GM21737 (cell line): ENCODE results near the gene MTHFSD.

Source experiments
- ATAC-seq: cut with Tn5 transposase; IDR thresholded peaks from one replicate; pipeline ENCODE4 v1.9.1; 2021; ENCODE audit warnings: mild to moderate bottlenecking, moderate library complexity; ENCODE audit not compliant: unreplicated experiment

Gene MTHFSD

DNA sequence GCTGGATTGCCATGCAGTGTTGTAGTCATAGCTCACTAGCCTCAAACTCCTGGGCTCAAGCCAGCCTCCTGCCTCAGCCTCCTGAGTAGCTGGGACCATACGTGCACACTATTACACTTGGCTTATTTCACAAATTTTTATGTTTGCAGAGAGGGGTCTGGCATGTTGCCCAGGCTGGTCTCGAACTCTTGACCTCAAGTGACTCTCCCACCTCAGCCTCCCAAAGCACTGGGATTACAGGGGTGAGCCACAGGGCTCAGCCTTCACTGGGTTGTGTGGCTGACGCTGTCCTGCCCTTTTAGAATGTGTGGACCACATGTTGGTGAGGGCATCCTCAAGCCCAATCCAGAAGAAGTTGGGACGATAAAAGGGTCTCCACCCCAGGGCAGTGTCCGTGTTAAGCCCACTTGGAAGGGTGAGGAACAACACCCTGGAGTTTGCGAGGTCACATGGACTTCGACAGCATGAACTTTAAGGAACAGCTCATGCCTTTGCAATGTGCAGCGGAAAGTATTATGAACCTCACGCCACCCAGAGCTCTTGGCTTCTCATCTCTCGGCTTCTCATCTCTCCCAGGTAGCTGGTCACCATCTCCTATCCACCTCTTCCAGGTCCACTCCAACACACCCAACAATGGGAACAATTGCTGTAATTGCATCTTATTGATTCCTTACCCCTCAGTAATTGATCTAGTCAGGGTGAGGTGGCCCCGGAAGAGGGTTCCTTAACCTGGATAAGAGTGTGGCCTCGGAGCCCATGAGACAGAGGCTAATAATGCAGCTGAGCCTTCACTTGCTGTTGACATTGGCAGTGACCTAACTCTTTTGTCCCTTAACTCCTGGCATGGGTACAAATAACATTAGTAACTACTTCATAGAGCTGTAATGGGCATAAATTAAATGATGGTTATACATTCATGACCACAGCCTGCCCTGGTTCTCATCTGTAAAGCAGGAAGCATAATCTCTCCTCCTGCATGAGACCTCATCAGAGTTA is 30.0 kb upstream of the MTHFSD start:
- no peak for ATAC-seq

DNA sequence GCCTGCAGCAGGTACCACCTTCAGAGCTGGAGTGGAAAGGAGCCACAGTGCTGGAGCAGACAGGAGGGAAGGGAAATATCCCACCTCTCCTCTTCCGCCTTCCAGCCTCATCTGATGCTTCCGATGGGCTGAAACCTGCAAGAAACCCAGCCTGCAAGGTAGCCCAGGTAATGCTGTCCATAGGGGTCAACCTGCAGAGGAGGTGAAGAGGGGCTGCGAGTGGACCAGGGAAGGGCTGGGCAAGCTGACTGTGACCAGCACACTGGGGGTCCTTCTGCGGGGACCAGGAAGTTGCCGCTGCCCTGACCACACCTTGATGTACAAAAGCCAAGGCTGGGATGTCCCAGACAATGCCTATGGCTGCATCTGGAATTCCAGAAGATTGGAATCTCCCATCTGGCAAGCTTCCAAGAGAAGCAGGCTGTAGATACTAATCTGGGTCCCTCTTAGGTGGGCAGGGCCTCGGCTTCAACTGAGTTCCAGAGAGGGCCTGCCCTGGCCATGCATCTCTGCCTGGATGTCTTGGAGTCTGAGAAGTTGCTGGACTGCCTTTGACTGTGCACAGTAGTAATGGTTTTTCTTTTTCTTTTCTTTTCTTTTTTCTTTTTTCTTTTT is 29.1 kb upstream of the MTHFSD start:
- ATAC-seq, result no peak

DNA sequence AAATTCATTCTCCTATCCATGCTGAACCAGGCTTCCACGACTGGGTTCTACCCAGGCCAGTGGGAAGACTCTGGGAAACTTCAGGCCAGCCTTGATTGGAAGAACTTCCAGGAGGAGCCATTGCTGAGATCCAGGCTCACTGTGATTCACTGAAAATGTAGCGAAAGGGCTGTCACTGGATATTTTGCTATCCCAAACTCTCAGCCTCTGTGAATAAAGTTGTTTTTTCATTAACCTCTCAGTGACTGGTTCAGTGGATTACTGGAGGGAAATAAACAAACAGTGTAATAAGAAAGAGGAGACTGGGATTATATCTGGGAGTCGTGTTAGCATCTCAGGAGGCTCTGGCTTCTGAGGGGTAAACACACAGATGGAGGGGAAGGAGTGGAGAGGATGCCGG is 26.4 kb upstream of the MTHFSD start:
- ATAC-seq, result no peak

DNA sequence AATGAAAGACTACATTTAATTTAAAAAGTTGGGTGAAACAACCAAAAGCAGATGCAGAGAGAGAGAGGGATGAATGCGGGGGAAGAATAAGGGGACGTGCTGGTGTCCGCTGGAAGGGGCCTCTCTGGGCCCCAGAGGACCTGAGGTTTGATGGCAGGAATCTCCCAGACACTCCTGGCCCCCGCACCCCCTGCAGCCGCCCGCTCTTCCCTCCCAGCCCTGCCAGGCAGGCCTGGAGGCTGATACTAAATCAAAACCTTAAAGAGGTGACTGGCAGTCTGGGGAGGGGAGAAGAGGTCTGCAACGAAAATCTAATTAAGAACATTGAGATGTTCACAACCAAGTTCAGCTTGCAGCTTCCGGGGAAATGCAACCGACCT is 25.7 kb upstream of the MTHFSD start:
- no peak for ATAC-seq

DNA sequence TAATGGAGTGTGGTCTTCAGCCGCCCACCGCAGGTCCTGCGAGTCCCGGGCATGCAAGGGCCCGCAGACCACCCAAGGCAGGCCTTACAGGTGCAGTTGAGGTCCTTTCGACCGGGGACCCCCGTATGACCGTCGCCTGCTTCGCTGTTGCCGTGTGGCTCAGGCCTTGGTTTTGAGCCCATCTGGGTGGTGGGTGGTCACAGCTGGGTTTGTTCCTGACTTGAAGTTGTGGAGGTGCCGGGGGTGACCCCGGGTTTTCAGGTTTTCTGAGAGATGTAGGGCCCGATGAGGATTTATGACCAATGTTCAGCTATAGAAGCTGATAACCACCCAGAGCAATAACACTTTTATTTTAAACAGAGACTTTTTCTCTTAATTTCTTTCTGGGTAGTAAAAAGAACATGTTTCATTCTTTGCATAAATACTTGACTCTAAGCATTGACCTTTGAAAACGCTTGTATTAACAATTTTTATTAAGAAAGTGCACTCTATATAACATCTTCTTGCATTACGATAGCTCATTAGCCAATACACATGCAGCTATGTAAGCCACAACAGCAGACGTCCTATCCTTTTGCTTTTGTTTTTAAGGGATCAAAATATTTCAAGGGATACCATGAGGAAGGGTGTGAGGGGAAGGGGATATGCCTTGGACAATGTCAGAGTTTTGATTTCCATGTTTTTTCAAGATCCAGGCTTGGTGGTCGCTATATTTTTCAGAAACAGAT is 25.2 kb upstream of the MTHFSD start:
- ATAC-seq, result no peak

DNA sequence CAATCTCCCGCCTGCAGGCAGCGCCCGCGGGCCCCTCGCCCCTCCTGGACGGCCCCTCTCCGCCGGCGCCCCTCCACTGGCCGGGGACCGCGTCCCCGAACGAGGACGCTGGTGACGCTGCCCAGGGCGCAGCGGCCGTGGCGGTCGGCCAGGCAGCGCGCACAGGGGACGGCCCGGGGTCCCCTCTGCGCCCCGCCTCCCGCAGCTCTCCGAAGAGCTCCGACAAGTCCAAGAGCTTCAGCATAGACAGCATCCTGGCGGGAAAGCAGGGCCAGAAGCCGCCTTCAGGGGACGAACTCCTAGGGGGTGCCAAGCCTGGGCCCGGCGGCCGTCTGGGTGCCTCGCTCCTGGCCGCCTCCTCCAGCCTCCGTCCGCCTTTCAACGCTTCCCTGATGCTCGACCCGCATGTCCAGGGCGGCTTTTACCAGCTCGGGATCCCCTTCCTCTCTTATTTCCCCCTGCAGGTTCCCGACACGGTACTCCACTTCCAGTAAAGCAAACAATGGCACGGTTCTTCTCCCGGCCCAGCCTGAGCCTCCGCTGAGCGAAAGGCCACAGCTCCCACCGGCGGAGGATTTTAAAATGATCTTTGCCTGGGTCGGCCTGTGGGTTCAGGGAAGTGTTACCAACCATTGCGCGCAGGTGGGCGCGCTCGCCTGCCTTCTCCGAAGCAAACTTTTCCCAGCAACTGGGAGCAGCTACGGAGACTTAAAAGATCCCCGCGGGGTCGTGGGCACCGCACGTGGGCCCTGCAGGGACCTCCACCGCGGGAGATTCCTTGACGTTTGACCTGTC is 24.4 kb upstream of the MTHFSD start:
- ATAC-seq, result no peak

DNA sequence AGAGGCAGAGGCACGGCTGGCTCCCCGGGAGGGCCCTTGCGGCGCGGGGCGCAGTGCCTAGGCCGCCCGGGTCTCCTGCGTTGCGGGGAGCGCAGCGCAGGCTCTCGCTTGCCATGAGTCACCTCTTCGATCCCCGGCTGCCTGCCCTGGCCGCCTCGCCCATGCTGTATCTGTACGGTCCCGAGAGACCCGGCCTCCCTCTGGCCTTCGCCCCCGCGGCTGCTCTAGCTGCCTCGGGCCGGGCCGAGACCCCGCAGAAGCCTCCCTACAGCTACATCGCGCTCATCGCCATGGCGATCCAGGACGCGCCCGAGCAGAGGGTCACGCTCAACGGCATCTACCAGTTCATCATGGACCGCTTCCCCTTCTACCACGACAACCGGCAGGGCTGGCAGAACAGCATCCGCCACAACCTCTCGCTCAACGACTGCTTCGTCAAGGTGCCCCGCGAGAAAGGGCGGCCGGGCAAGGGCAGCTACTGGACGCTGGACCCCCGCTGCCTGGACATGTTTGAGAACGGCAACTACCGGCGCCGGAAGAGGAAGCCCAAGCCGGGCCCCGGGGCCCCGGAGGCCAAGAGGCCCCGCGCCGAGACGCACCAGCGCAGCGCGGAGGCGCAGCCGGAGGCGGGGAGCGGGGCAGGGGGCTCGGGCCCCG is 23.7 kb upstream of the MTHFSD start:
- no peak for ATAC-seq

DNA sequence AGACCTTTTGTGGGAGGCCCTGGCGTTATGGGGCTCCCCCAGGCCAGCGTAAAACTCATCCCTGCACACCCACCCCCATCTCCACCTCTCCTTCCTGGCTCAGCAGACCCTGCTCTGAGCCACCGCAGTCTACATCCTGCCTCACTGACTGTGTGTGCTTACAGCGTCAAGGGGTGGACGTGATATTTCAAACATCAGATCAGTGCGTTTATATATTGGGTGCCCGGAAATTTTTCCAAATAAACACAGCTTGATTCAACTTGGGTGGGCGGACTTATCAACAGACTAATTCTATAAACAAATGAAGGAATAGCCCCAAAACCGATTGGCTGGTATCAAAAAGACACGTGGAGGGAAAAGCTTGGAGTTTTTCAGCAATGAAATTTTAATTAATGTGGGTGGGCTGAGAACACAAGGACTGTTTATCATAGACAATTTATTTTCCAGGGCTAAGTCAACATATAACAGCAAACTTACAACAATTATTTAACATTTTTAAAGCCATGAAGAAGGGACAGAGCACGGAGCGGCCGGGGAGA is 23.1 kb upstream of the MTHFSD start, which contains the start of gene FOXL1:
Gene FOXL1, plus strand, starts transcription at position 489 of the 539 bp plus-strand sequence. CDS start 175 bp downstream, outside the sequence.
- ATAC-seq, result no peak

DNA sequence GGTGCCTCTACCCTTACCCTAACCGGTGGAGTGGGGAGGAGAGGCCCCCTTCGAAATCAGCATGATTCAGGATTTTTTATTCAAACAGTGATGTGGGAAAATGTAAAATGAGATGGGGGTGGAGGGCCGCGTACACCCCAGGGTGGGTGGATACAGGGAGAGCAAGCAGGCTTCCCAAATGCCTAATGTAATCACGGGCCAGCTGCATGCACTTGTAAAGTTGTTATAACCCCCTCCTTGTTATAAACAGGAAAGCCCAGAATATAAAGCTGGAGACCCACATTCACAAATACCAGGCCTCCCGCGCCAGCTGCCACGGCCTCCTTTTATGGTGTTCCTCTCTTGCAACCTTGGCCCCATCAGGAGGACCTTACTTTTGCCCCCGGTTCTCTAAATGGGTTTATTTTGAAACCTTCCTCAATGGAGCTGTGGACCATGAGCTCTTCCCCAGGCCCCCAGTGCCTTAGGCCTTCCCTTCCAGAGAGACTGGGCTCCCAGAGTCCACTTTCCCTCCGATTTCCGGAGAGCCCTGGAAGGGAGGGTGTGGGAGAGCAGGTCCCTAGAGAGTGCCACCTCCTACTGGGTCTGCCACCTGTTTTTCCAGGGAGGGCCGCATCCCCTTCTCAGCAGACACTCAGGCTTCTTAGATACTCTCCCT is 22.4 kb upstream of the MTHFSD start:
- ATAC-seq, result no peak

DNA sequence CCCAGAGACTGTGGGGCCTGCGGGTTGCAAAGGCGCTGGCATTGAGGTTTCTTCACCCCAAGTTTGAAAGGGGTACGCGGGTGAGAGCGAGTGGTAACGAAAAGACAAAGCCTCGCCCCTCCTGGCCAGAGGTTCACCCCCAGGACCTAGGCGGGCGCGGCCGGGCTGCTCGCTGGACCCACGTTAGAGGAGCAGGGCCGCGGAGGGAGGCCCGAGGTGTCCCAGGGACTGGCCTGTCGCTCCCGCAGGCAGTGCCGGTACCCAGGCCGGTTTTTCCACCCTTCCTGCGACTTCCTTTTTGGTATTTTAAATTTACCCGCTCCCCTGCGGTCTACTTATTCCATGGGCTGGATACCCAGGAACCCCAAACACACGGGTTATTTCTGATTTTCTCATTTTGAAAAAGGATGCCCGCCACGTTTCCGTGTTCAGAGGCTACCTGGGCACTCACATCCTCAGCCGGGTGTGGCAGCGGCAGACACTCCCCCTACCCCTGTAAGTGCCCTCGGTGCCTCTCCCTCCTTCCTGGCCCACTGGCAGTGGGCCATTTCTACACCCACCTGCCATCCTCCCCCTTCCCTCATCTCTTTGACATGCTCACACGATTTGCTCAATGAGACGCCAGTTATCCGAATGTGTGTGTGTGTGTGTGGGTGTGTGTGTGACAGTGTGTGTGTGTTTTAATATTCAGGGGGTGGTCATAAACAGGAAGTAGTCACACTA is 21.7 kb upstream of the MTHFSD start:
- ATAC-seq, result no peak

DNA sequence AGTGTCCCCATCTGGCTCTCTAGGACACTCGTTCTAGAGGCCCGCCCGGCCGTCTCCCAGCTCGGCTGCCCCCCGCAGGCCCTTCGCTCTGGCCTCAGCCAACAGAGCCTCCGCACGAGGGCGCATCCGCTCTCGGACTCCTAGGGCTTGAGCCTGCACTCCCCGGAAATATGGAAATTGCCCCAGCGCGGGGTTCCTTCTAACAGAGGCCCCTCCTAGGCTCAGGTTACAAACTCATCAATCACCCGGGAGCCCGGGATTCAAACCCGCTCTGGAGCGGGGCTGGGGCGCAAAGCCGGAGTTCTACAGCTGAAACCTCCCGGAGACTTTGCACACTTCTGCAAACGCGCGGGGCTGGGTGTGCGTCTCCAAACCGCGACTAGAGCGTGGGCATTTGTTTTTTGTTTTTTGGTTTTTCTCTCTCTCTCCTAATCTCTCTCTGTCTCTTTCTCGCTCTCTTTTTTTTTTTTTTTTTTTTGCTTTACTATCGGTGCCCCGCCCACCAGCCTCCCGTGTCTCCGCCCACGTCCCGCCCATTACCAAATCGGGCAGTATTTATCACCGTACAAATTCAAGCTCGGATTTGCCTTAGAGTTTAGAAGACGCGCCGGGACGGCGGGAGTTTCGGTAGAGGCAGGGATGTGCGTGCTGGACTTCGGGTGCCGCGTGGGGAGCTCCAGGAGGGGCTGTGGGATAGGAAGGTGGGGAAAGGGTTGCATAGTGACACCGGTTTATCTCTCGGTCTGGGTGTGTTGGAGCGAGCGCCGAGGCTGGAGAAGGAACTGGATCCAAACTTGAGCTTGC is 20.9 kb upstream of the MTHFSD start:
- no peak for ATAC-seq

DNA sequence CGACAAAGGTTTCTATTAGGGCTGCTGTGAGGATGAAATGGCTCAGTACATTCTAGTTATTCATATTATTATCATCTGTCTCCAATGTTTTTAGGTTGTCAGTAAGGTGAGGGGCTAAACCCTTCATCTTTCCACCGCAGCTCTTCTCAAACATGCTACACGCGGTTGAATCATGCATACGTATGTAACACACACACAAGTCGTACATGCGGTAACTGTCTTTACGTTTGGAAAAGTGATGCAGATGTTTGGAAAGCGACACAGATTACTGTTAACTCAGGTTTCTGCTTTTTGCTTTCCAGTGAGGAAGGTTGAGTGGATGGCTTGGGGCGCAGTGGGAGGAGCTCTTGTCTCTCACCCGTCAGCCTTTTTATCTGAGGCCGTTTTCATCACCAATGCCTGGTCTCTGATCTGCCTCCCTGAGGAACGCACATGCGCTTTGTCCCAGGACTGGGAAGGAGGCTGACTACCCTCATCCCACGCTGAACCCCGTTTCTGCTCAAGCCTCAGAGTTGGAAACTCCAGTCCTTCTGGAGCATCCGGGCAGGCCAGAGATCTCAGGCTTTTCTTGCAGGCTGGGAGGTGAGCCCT is 20.2 kb upstream of the MTHFSD start:
- ATAC-seq, result no peak

DNA sequence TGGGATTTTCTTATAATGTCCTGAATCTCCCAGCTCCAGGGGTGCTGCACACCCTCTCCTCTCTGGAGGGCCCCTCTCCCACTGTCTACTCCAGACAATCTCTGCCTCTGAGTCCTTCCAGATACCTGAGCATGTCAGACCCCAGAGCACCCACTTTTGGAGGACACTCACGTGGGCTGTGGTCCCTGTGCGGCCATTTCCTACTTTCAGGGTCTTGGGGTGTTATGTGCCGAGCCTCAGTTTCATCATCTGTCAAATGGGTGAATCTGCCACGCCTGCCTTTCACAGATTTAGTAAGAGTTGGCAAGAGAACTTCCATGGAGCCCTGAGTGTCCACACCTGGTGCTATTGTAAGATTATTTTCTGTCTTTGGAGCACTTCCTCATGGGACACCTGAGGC is 19.6 kb upstream of the MTHFSD start:
- no peak for ATAC-seq

DNA sequence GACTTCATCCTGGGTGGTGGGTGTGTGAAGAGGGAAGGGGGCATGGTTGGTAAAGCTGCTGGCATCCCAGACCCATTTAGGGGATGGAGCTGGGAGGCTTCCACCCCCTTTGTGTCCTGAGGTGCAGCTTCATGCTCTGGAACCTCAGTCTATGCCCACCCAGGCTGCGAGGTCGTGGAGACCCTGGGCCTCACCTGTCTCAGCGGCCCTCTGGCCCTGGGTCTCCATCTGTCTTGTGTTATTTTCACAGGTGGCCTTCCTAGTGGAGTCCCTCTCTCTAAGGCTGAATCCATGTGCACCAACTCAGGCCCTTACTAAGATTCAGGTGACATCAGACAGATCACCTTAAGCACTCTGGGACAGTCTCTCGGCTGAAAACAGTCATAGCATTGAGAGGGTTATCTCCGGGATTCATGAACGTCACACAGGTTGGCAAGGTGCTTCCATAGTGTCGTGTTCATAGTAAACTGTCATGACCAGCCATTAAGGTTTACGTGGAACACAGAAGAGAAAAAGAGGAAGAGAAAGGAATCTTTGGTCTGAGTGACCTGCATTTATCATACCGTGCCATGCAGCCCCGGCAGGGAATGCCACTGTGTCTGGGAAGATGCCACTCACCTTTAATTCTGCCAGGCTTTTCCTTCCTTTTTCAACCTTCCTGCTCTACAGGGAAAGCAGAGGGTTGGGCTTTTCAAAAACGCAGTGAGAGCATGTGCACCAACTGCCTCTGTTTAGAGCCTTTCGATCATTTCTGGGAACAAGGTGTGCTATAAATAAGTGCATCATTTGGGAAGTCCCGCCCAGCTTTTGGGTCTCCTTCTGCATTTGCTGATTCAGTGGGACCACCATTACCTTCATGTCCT is 18.8 kb upstream of the MTHFSD start:
- no peak for ATAC-seq

DNA sequence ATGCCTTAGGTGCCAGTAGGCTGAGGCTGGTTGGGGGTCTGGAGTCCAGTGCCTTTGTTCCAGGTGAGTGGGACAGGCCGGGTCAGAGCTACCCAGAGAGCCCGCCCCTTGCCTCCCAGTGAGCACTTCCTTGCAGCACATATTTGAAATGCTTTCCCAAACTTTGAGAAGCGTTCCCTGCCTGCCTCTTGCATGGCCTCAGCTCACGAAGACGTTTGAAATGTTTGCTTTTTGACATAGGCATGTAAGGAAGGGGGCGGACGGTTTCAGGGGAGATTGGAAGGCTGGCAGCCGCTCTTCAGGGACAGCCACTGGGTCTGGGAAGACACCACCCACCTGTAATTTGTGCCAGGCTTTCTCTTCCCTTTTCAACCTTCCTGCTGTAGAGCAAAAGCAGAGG is 18.2 kb upstream of the MTHFSD start:
- no peak for ATAC-seq

DNA sequence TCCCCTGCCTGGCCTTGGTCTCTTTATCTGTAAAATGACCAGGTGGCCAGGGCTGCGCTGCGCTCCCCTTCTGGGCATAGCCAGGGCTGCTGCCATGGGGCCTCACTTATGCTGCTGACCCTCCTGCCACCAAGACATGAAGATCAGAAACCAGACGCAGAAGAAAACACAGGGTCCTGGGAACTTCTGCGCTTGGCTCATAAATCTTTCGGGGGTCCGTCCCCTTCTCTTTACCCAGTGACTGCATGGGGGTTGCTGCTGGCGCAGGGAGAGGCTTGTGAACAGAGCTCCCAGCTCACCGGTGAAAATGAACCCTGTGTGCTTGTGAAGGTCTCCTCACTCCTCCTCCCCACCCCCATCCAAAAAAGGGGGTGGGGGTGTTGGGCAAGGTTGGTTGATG is 17.6 kb upstream of the MTHFSD start:
- ATAC-seq, result no peak
